Chondrocyte (in vitro differentiated cells): ENCODE measurements around the gene NPSR1. TPM values are rescaled to one million over a fixed set of nuclear protein-coding genes. Genes with fewer than 3 reads are reported as not detected.
"Not testable (repeated sequence)": the region's sequence is repeated elsewhere in the genome, so short reads cannot be mapped to it uniquely, and the experiment has no call there.

Experiments
- DNase-seq: peaks from one replicate; pipeline ENCODE4 v3.0.0; 2021; ENCODE audit warnings: mixed read lengths, low spot score
- H3K27ac Mint-ChIP-seq: one replicate; pipeline ENCODE4 v1.8.0; 2021; ENCODE audit warnings: mild to moderate bottlenecking, moderate library complexity, mixed read lengths; ENCODE audit not compliant: unreplicated experiment
- H3K27me3 Mint-ChIP-seq: 2 replicates; pipeline ENCODE4 v1.8.0; 2021; ENCODE audit warnings: low read depth, mixed read lengths
- H3K36me3 Mint-ChIP-seq: 2 replicates; pipeline ENCODE4 v1.8.0; 2021; ENCODE audit warnings: low read depth, mixed read lengths
- H3K4me1 Mint-ChIP-seq: 2 replicates; pipeline ENCODE4 v1.8.0; 2021; ENCODE audit warnings: low read depth, mild to moderate bottlenecking, mixed read lengths
- H3K4me3 Mint-ChIP-seq: one replicate; pipeline ENCODE4 v1.8.0; 2021; ENCODE audit warnings: mild to moderate bottlenecking, moderate library complexity, mixed read lengths; ENCODE audit not compliant: unreplicated experiment
- H3K9me3 Mint-ChIP-seq: 2 replicates; pipeline ENCODE4 v1.8.0; 2021; ENCODE audit warnings: low read depth, mixed read lengths
- CTCF ChIP-seq: fragments of 200-600 bp; sonication (generic); IDR thresholded peaks from 2 replicates; pipeline ENCODE4 v1.5.0; 2021; ENCODE audit warnings: antibody characterized with exemption, mild to moderate bottlenecking, moderate library complexity
- long read RNA-seq: library from polyadenylated mRNA; stranded (forward); transcript quantifications from one replicate; pipeline ENCODE4 v2.0.0, GENCODE V29; 2021
- total RNA-seq: library from RNA; stranded (reverse); gene quantifications from 3 replicates; pipeline ENCODE4 v1.2.1, GENCODE V29; 2021

The NPSR1 gene
- not detected in 3 replicates for total RNA-seq
- long read RNA-seq, result 0 reads

- no peak within 1 kb of the TSS for H3K4me3 Mint-ChIP-seq
- H3K27me3 Mint-ChIP-seq, result peaks cover 11% of the 10 kb centered on the region
- no peaks in the 10 kb centered on the region for H3K36me3 Mint-ChIP-seq
- no peak for TF ChIP-seq CTCF
- no peak within 1 kb of the TSS for H3K27ac Mint-ChIP-seq
- H3K4me1 Mint-ChIP-seq, result no peaks in the 10 kb centered on the region
- H3K9me3 Mint-ChIP-seq, result peaks cover 4% of the 10 kb centered on the region
- no peak for DNase-seq
These were observed at the start of gene NPSR1 for GRCh38 chr7:34657632-34658268. TSS of gene NPSR1 (plus strand) at chr7:34658218. CDS start at chr7:34658413, 195 bp downstream.

- peaks cover 24% of the 10 kb centered on the region for H3K9me3 Mint-ChIP-seq
- H3K4me3 Mint-ChIP-seq, result no peak overlapping the region
- TF ChIP-seq CTCF, result no peak
- H3K27ac Mint-ChIP-seq, result no peak overlapping the region
- peaks cover 17% of the 10 kb centered on the region for H3K4me1 Mint-ChIP-seq
- H3K27me3 Mint-ChIP-seq, result peaks cover 2% of the 10 kb centered on the region
- H3K36me3 Mint-ChIP-seq, result peaks cover 6% of the 10 kb centered on the region
- no peak for DNase-seq
These were observed 45.4 kb upstream of the NPSR1 start for GRCh38 chr7:34612661-34613060.

GRCh38 chr7:34620425-34620824 lies 37.6 kb upstream of the NPSR1 start:
- no peak overlapping the region for H3K4me3 Mint-ChIP-seq
- no peaks in the 10 kb centered on the region for H3K36me3 Mint-ChIP-seq
- peaks cover 3% of the 10 kb centered on the region for H3K27me3 Mint-ChIP-seq
- TF ChIP-seq CTCF, result no peak
- DNase-seq, result no peak
- peaks cover 6% of the 10 kb centered on the region for H3K9me3 Mint-ChIP-seq
- no peaks in the 10 kb centered on the region for H3K4me1 Mint-ChIP-seq
- H3K27ac Mint-ChIP-seq, result no peak overlapping the region

- Mint-ChIP-seq H3K4me1 (no peaks in the 10 kb centered on the region), H3K27ac (no peak overlapping the region), H3K27me3 (peaks cover 2% of the 10 kb centered on the region), H3K4me3 (no peak overlapping the region), H3K9me3 (no peaks in the 10 kb centered on the region), H3K36me3 (no peaks in the 10 kb centered on the region)
- no peak for DNase-seq
- no peak for TF ChIP-seq CTCF
These were observed 35.8 kb upstream of the NPSR1 start for GRCh38 chr7:34622182-34622581.

- DNase-seq, result no peak
- Mint-ChIP-seq H3K36me3 (no peaks in the 10 kb centered on the region), H3K9me3 (no peaks in the 10 kb centered on the region), H3K27me3 (peaks cover 2% of the 10 kb centered on the region), H3K4me3 (no peak overlapping the region), H3K4me1 (no peaks in the 10 kb centered on the region), H3K27ac (no peak overlapping the region)
- TF ChIP-seq CTCF, result no peak
These were observed 35.2 kb upstream of the NPSR1 start for GRCh38 chr7:34622771-34623250.

- not testable (repeated sequence) for H3K27ac Mint-ChIP-seq, H3K9me3 Mint-ChIP-seq, H3K4me3 Mint-ChIP-seq, H3K36me3 Mint-ChIP-seq, DNase-seq, H3K4me1 Mint-ChIP-seq, H3K27me3 Mint-ChIP-seq
These were observed 29.4 kb upstream of the NPSR1 start for GRCh38 chr7:34628618-34629017.
